Fibroblast of the aortic adventitia (primary cell): ENCODE data around the gene PPM1B. TPM values are rescaled to one million over a fixed set of nuclear protein-coding genes. Genes with fewer than 3 reads are reported as not detected.
"Not testable (repeated sequence)": the region's sequence is repeated elsewhere in the genome, so short reads cannot be mapped to it uniquely, and the experiment has no call there.

Experiments used
- DNase-seq: peaks from one replicate; pipeline ENCODE4 v3.0.0-alpha.2; 2010; ENCODE audit warnings: low read depth
- H3K4me3 ChIP-seq: 2 replicates; pipeline ENCODE4 v1.5.1; 2011; ENCODE audit warnings: low read depth, mild to moderate bottlenecking, control low read depth, low read length, moderate library complexity
- CTCF ChIP-seq: IDR thresholded peaks from 2 replicates; pipeline ENCODE4 v1.5.1; 2011; ENCODE audit warnings: mild to moderate bottlenecking, low read length, control low read depth, inconsistent platforms; ENCODE audit not compliant: insufficient read depth
- total RNA-seq: library from RNA; depleted of rRNA; stranded (reverse); fragments of >200 nt; gene quantifications from 2 replicates; pipeline ENCODE4 v1.2.3, GENCODE V29; 2012; ENCODE audit warnings: low replicate concordance

Gene PPM1B
- total RNA-seq, 1 donor: 30.0 TPM

GRCh38 chr2:44244135-44244871 lies 75.6 kb downstream of the PPM1B start:
- peak overlapping the region; percentile 50 for H3K4me3 ChIP-seq
- TF ChIP-seq CTCF: peak; percentile 58
- peak; percentile 84 for DNase-seq

GRCh38 chr2:44245083-44245861 lies 76.6 kb downstream of the PPM1B start:
- no peak for DNase-seq
- H3K4me3 ChIP-seq: no peak overlapping the region
- no peak for TF ChIP-seq CTCF

- TF ChIP-seq CTCF: no peak
- H3K4me3 ChIP-seq: no peak overlapping the region
- DNase-seq: no peak
Measured at GRCh38 chr2:44246436-44246835, 77.8 kb downstream of the PPM1B start.

GRCh38 chr2:44246840-44247369 lies 78.2 kb downstream of the PPM1B start:
- no peak for TF ChIP-seq CTCF
- H3K4me3 ChIP-seq: no peak overlapping the region
- DNase-seq: no peak

GRCh38 chr2:44247924-44248323 lies 79.2 kb downstream of the PPM1B start:
- no peak overlapping the region for H3K4me3 ChIP-seq
- no peak for TF ChIP-seq CTCF
- DNase-seq: no peak

- H3K4me3 ChIP-seq: not testable (repeated sequence)
Measured at GRCh38 chr2:44249269-44249668, 80.6 kb downstream of the PPM1B start.

GRCh38 chr2:44250376-44250775 lies 81.7 kb downstream of the PPM1B start:
- no peak for TF ChIP-seq CTCF
- no peak overlapping the region for H3K4me3 ChIP-seq
- DNase-seq: no peak

More at GRCh38 chr2:44249269-44249668, 80.6 kb downstream of the PPM1B start:
- DNase-seq: not testable (repeated sequence)
